ENCODE results near the gene S100A8. TPM values are rescaled to one million over a fixed set of nuclear protein-coding genes. Genes with fewer than 3 reads are reported as not detected.

The S100A8 gene
- polyA plus RNA-seq, 3 donors: 4,193 to 30,135 (median 27,689) TPM

- H3K4me3 Mint-ChIP-seq: no peak overlapping the region
- intact Hi-C loops (cut with micrococcal nuclease): no loop called here
- WGBS (ENCODE audit: insufficient coverage): 96% methylated on average over 15 of the region's 17 CpGs
- Histone ChIP-seq H3K27me3 (ENCODE audit: control insufficient read depth in 2 of 2, insufficient read depth in 2 of 2, low read length in 2 of 2) (no peaks in the 10 kb centered on the region), H3K36me3 (replicated peaks in 1 of 2; ENCODE audit: control insufficient read depth in 1 of 2, insufficient read depth in 2 of 2, low read length in 2 of 2) (no peaks in the 10 kb centered on the region), H3K9me3 (replicated peaks in 1 of 2; ENCODE audit: control insufficient read depth in 1 of 2, insufficient read depth in 1 of 2, low read length in 2 of 2) (no peaks in the 10 kb centered on the region), H2AFZ (ENCODE audit: insufficient read depth, low read depth, low read length, poor library complexity, severe bottlenecking) (no peak overlapping the region), H3K9ac (ENCODE audit: insufficient read depth, low read length, poor library complexity, severe bottlenecking) (no peak overlapping the region), H3K4me2 (replicated peaks; ENCODE audit: extremely low read depth, low read length, poor library complexity, severe bottlenecking) (no peak overlapping the region), H3K4me1 (ENCODE audit: control insufficient read depth in 1 of 2, insufficient read depth in 2 of 2, low read length in 2 of 2) (no peaks in the 10 kb centered on the region), H3K27ac (ENCODE audit: low read depth in 1 of 2, low read length in 2 of 2) (no peak overlapping the region), H3K4me3 (replicated peaks in 1 of 3; ENCODE audit: low read depth in 2 of 3, low read length in 3 of 3) (no peak overlapping the region), H3K79me2 (ENCODE audit: insufficient read depth, low read length) (no peaks in the 10 kb centered on the region), H4K20me1 (ENCODE audit: insufficient read depth, low read length) (no peaks in the 10 kb centered on the region)
- TF ChIP-seq, protein P1, sequence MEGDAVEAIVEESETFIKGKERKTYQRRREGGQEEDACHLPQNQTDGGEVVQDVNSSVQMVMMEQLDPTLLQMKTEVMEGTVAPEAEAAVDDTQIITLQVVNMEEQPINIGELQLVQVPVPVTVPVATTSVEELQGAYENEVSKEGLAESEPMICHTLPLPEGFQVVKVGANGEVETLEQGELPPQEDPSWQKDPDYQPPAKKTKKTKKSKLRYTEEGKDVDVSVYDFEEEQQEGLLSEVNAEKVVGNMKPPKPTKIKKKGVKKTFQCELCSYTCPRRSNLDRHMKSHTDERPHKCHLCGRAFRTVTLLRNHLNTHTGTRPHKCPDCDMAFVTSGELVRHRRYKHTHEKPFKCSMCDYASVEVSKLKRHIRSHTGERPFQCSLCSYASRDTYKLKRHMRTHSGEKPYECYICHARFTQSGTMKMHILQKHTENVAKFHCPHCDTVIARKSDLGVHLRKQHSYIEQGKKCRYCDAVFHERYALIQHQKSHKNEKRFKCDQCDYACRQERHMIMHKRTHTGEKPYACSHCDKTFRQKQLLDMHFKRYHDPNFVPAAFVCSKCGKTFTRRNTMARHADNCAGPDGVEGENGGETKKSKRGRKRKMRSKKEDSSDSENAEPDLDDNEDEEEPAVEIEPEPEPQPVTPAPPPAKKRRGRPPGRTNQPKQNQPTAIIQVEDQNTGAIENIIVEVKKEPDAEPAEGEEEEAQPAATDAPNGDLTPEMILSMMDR (IDR thresholded peaks at IDR 0.05): no peak
- H3K9me3 Mint-ChIP-seq: peaks cover 0 to 1% (median 0%) of the 10 kb centered on the region in 7 donors
- H3K27me3 Mint-ChIP-seq (ENCODE audit: low read depth in 3 of 3): peaks cover 16 to 24% (median 24%) of the 10 kb centered on the region in 3 donors
- DNase-seq: no peak
- no peaks in the 10 kb centered on the region for H3K36me3 Mint-ChIP-seq
- no peak overlapping the region for H3K27ac Mint-ChIP-seq
- no peaks in the 10 kb centered on the region for H3K4me1 Mint-ChIP-seq
Observed at GRCh38 chr1:153431002-153431401, 40.1 kb upstream of the S100A8 start.

GRCh38 chr1:153430561-153430960, 39.7 kb upstream of the S100A8 start:
- H3K27me3 Mint-ChIP-seq (ENCODE audit: low read depth in 3 of 3): peaks cover 20 to 25% (median 23%) of the 10 kb centered on the region in 3 donors

More at GRCh38 chr1:153430561-153430960, 39.7 kb upstream of the S100A8 start:
- H3K27me3 ChIP-seq (ENCODE audit: control insufficient read depth in 2 of 2, insufficient read depth in 2 of 2, low read length in 2 of 2): no peaks in the 10 kb centered on the region
- 90% methylated on average over 3 of the region's 3 CpGs for WGBS (ENCODE audit: insufficient coverage)
- no peak overlapping the region for H3K27ac ChIP-seq (ENCODE audit: low read depth in 1 of 2, low read length in 2 of 2)
- H3K79me2 ChIP-seq (ENCODE audit: insufficient read depth, low read length): no peaks in the 10 kb centered on the region
- no peak overlapping the region for H3K4me2 ChIP-seq (replicated peaks; ENCODE audit: extremely low read depth, low read length, poor library complexity, severe bottlenecking)
- H3K36me3 Mint-ChIP-seq: no peaks in the 10 kb centered on the region
- no peak overlapping the region for H3K4me3 ChIP-seq (replicated peaks in 1 of 3; ENCODE audit: low read depth in 2 of 3, low read length in 3 of 3)
- DNase-seq: no peak
- H3K36me3 ChIP-seq (replicated peaks in 1 of 2; ENCODE audit: control insufficient read depth in 1 of 2, insufficient read depth in 2 of 2, low read length in 2 of 2): no peaks in the 10 kb centered on the region
- H3K9me3 Mint-ChIP-seq: peaks cover 0 to 1% (median 0%) of the 10 kb centered on the region in 7 donors
- TF ChIP-seq, protein P1 (IDR thresholded peaks at IDR 0.05): no peak
- H3K9me3 ChIP-seq (replicated peaks in 1 of 2; ENCODE audit: control insufficient read depth in 1 of 2, insufficient read depth in 1 of 2, low read length in 2 of 2): no peaks in the 10 kb centered on the region
- no peaks in the 10 kb centered on the region for H4K20me1 ChIP-seq (ENCODE audit: insufficient read depth, low read length)
- H3K4me1 Mint-ChIP-seq: no peaks in the 10 kb centered on the region
- no peak overlapping the region for H3K9ac ChIP-seq (ENCODE audit: insufficient read depth, low read length, poor library complexity, severe bottlenecking)
- no peak overlapping the region for H3K4me3 Mint-ChIP-seq
- no peak overlapping the region for H2AFZ ChIP-seq (ENCODE audit: insufficient read depth, low read depth, low read length, poor library complexity, severe bottlenecking)
- no peaks in the 10 kb centered on the region for H3K4me1 ChIP-seq (ENCODE audit: control insufficient read depth in 1 of 2, insufficient read depth in 2 of 2, low read length in 2 of 2)
- H3K27ac Mint-ChIP-seq: no peak overlapping the region
- intact Hi-C loops (cut with micrococcal nuclease): no loop called here

All from CD14-positive monocyte (primary cell).